SU-DHL-6 (cell line): Measurements from ENCODE around the gene IRF1.

Experiments
- H2AFZ ChIP-seq: fragments of 200-600 bp; sonication (generic); 2 replicates; pipeline ENCODE4 v1.6.1; 2014; ENCODE audit warnings: low read depth, mild to moderate bottlenecking, moderate library complexity, mixed read lengths, antibody characterized with exemption, low read length; ENCODE audit not compliant: severe bottlenecking
- H3F3A ChIP-seq: fragments of 200-600 bp; shearing (Covaris generic); 2 replicates; pipeline ENCODE4 v1.6.0; 2016; ENCODE audit warnings: antibody characterized with exemption, mild to moderate bottlenecking; ENCODE audit not compliant: insufficient read depth
- H3K27ac ChIP-seq: fragments of 200-600 bp; sonication (generic); 2 replicates; pipeline ENCODE4 v1.5.1; 2016; ENCODE audit warnings: low read depth, mild to moderate bottlenecking, low read length, moderate library complexity, mixed read lengths
- H3K27me3 ChIP-seq: fragments of 200-600 bp; sonication (generic), shearing (Covaris generic); 2 replicates; pipeline ENCODE4 v1.6.0; 2014; ENCODE audit warnings: mild to moderate bottlenecking, low read length
- H3K36me3 ChIP-seq: fragments of 200-600 bp; sonication (generic); 2 replicates; pipeline ENCODE4 v1.6.1; 2014; ENCODE audit warnings: mild to moderate bottlenecking, low read length, mixed read lengths
- H3K4me2 ChIP-seq: fragments of 300-600, 200-600 bp; shearing (Covaris generic), sonication (generic); 2 replicates; pipeline ENCODE4 v1.6.0; 2014; ENCODE audit warnings: low read length, low read depth, mild to moderate bottlenecking; ENCODE audit not compliant: poor library complexity, severe bottlenecking
- H3K4me3 ChIP-seq: fragments of 200-600 bp; sonication (generic); 2 replicates; pipeline ENCODE4 v1.5.1; 2014; ENCODE audit warnings: antibody characterized with exemption, low read length, mild to moderate bottlenecking, mixed read lengths; ENCODE audit not compliant: insufficient read depth, poor library complexity, severe bottlenecking
- H3K79me2 ChIP-seq: fragments of 200-600 bp; sonication (generic); 2 replicates; pipeline ENCODE4 v1.6.1; 2014; ENCODE audit warnings: mild to moderate bottlenecking, low read length, moderate library complexity; ENCODE audit not compliant: insufficient read depth
- H3K9ac ChIP-seq: fragments of 200-600 bp; sonication (generic); 2 replicates; pipeline ENCODE4 v1.7.0; 2014; ENCODE audit warnings: mild to moderate bottlenecking, low read length
- H3K9me2 ChIP-seq: fragments of 200-600 bp; sonication (generic); replicated peaks from 2 replicates; pipeline ENCODE4 v1.6.1; 2014; ENCODE audit warnings: low read length; ENCODE audit not compliant: insufficient read depth
- H3K9me3 ChIP-seq: fragments of 200-600 bp; sonication (generic); 2 replicates; pipeline ENCODE4 v1.6.1; 2014; ENCODE audit warnings: low read length, mixed read lengths; ENCODE audit not compliant: insufficient read depth
- H4K20me1 ChIP-seq: fragments of 200-600 bp; sonication (generic); 2 replicates; pipeline ENCODE4 v1.6.1; 2014; ENCODE audit warnings: low read depth, mild to moderate bottlenecking, antibody characterized with exemption, low read length, moderate library complexity, mixed read lengths
- EZH2phosphoT487 ChIP-seq: fragments of 200-600 bp; sonication (generic), shearing (Covaris generic); conservative IDR thresholded peaks from 2 replicates; pipeline ENCODE4 v1.6.1; 2018; ENCODE audit warnings: mild to moderate bottlenecking, antibody characterized with exemption, low read length, moderate library complexity, mixed read lengths
- TF ChIP-seq, protein P1 (sequence below): fragments of 200-600 bp; sonication (generic); IDR thresholded peaks from one replicate; pipeline ENCODE4 v1.5.1; 2017; ENCODE audit warnings: antibody characterized with exemption, mild to moderate bottlenecking, low read length, moderate library complexity; ENCODE audit not compliant: insufficient read depth, poor library complexity, severe bottlenecking

IRF1 gene

GRCh38 chr5:132489051-132489770 is 1.4 kb downstream of the IRF1 start:
- Histone ChIP-seq H3K27me3 (no peaks in the 10 kb centered on the region), H3K27ac (0 out of 2 replicates have a peak overlapping the region, but pooled peaks have one; percentile 62), H3F3A (peaks cover 9% of the 10 kb centered on the region), H4K20me1 (no peaks in the 10 kb centered on the region), H2AFZ (no peak overlapping the region), H3K9me2 (no peaks in the 10 kb centered on the region), H3K36me3 (no peaks in the 10 kb centered on the region), H3K79me2 (peaks cover 4% of the 10 kb centered on the region; the same call in 1 of the 2 replicates), H3K4me3 (peak overlapping the region; percentile 79), H3K9me3 (no peaks in the 10 kb centered on the region), H3K9ac (peak overlapping the region; percentile 74), H3K4me2 (peak overlapping the region; percentile 81)
- TF ChIP-seq, protein P1, sequence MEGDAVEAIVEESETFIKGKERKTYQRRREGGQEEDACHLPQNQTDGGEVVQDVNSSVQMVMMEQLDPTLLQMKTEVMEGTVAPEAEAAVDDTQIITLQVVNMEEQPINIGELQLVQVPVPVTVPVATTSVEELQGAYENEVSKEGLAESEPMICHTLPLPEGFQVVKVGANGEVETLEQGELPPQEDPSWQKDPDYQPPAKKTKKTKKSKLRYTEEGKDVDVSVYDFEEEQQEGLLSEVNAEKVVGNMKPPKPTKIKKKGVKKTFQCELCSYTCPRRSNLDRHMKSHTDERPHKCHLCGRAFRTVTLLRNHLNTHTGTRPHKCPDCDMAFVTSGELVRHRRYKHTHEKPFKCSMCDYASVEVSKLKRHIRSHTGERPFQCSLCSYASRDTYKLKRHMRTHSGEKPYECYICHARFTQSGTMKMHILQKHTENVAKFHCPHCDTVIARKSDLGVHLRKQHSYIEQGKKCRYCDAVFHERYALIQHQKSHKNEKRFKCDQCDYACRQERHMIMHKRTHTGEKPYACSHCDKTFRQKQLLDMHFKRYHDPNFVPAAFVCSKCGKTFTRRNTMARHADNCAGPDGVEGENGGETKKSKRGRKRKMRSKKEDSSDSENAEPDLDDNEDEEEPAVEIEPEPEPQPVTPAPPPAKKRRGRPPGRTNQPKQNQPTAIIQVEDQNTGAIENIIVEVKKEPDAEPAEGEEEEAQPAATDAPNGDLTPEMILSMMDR = no peak
- no peak for TF ChIP-seq EZH2phosphoT487

GRCh38 chr5:132488590-132488989 is 2.0 kb downstream of the IRF1 start:
- H3K9me2 ChIP-seq = no peaks in the 10 kb centered on the region
- TF ChIP-seq, protein P1 = no peak
- no peak for TF ChIP-seq EZH2phosphoT487
- no peak overlapping the region for H3K9ac ChIP-seq
- H2AFZ ChIP-seq = no peak overlapping the region
- H3F3A ChIP-seq = peaks cover 9% of the 10 kb centered on the region
- no peaks in the 10 kb centered on the region for H3K27me3 ChIP-seq
- H3K4me2 ChIP-seq = peak overlapping the region; percentile 81
- H3K4me3 ChIP-seq = no peak overlapping the region
- H3K27ac ChIP-seq = 0 out of 2 replicates have a peak overlapping the region, but pooled peaks have one; percentile 62
- no peaks in the 10 kb centered on the region for H4K20me1 ChIP-seq
- no peaks in the 10 kb centered on the region for H3K9me3 ChIP-seq
- peaks cover 4% of the 10 kb centered on the region; the same call in 1 of the 2 replicates for H3K79me2 ChIP-seq
- H3K36me3 ChIP-seq = no peaks in the 10 kb centered on the region

- Histone ChIP-seq H2AFZ (no peak overlapping the region), H3K27me3 (no peaks in the 10 kb centered on the region), H3F3A (peaks cover 9% of the 10 kb centered on the region), H3K4me3 (no peak overlapping the region), H3K9me2 (no peaks in the 10 kb centered on the region), H4K20me1 (no peaks in the 10 kb centered on the region), H3K9ac (no peak overlapping the region), H3K4me2 (no peak overlapping the region), H3K9me3 (no peaks in the 10 kb centered on the region), H3K36me3 (no peaks in the 10 kb centered on the region), H3K27ac (no peak overlapping the region), H3K79me2 (peaks cover 4% of the 10 kb centered on the region; the same call in 1 of the 2 replicates)
- TF ChIP-seq EZH2phosphoT487 = no peak
- TF ChIP-seq, protein P1 = no peak
Observed at GRCh38 chr5:132487841-132488555, 2.6 kb downstream of the IRF1 start.
